ENCODE measurements around the gene SHC3.

The SHC3 gene

DNA sequence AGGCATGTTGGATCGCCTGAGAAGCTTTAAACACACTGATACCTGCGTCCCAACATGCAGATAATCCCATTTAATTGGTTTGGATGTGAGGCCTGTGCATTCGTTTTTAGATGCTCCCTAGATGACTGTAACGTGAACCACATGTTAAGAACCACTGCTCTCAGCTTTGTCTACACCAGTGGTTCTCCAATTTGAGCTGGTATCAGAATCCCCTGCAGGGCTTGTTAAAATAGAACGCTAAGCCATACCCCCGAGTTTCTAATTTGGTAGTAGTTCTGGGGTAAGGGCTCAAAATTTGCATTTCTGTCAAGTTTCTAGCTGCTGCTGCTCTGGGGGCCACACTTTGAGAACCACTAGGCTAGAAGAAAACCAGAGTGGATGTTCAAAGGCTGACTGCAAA, 112.7 kb downstream of the SHC3 start:
- TF ChIP-seq CTCF (conservative IDR thresholded peaks at IDR 0.05), result no peak
- no peak overlapping the region for H3K27ac ChIP-seq

- H3K27ac ChIP-seq, result no peak overlapping the region
- TF ChIP-seq CTCF (conservative IDR thresholded peaks at IDR 0.05), result no peak
These were observed 117.8 kb downstream of the SHC3 start for GRCh38 chr9:89060790-89061189.

DNA sequence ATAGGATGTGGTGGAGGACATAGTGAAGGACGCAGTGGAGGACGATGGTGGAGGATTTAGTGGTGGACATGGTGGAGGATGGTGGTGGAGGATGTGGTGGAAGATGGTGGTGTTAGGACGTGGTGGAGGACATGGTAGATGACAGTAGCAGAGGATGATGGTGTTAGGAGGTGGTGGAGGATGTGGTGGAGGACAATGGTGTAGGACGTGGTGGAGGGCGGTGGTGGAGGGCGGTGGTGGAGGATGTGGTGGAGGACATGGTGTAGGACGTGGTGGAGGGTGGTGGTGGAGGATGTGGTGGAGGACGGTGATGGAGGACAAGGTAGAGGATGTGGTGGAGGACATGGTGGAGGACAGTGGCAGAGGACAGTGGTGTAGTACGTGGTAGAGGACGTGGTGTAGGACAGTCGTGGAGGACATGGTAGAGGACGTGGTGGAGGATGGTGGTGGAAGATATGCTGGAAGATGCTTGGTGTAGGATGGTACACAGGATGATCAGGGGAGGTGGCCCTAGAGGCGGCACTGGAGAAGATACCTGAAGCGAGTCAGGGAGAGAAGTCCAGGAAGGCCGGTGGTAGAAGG, 118.6 kb downstream of the SHC3 start:
- no peak overlapping the region for H3K27ac ChIP-seq
- no peak for TF ChIP-seq CTCF (conservative IDR thresholded peaks at IDR 0.05)

DNA sequence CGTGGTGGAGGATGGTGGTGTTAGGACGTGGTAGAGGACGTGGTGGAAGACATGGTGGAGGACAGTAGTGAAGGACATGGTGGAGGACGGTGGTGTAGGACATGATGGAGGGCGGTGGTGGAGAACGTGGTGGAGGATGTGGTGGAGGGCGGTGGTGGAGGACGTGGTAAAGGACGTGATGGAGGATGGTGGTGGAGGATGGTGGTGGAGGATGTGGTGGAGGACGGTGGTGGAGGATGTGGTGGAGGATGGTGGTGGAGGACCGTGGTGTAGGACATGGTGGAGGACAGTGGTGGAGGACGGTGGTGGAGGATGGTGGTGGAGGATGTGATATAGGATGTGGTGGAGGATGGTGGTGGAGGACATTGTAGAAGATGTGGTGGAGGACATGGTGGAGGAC, 119.7 kb downstream of the SHC3 start:
- H3K27ac ChIP-seq, result no peak overlapping the region
- TF ChIP-seq CTCF (conservative IDR thresholded peaks at IDR 0.05), result no peak

GRCh38 chr9:89054865-89055495, 123.6 kb downstream of the SHC3 start:
- TF ChIP-seq CTCF (conservative IDR thresholded peaks at IDR 0.05), result no peak
- no peak overlapping the region for H3K27ac ChIP-seq

- TF ChIP-seq CTCF (conservative IDR thresholded peaks at IDR 0.05), result no peak
- H3K27ac ChIP-seq, result no peak overlapping the region
These were observed 125.3 kb downstream of the SHC3 start for GRCh38 chr9:89053301-89053700.

DNA sequence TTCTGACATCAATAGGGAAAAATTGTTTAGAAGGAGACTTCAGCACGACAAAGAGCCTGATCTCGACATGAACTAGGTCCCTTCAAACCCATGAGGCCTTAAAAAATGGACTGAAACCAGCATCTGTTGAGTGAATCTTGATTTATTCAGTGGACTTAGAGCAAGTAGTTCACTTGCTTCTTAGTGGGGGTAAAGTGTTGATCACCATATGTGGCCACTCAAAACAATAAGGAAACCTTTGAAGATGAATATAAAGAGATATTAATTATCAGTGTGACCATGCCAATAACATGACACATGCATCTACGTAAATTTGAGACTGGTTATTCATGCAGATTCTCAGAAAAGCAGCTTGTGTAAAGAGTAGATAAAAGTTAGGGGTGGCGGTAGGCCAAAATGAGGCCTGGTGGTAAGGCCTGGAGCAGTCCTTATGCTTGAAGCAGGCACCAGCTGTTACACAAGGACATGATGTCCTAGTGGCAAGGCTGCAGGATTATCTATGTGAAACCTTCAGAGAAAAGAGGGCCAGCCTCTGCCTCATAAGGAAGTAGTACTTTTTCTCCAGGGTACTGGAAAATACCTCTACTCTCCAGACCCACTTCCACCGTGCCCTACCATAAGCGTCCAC, 126.0 kb downstream of the SHC3 start:
- no peak overlapping the region for H3K27ac ChIP-seq

More for the DNA sequence above, 126.0 kb downstream of the SHC3 start:
- no peak for TF ChIP-seq CTCF (conservative IDR thresholded peaks at IDR 0.05)

All from VCaP (cell line).